Skeletal muscle tissue (tissue), 4 donors: ENCODE data around the gene PRPF40A. TPM values are rescaled to one million over a fixed set of nuclear protein-coding genes. Genes with fewer than 3 reads are reported as not detected.

Source experiments
- H3K27ac ChIP-seq: one replicate; pipeline ENCODE4 v1.7.0; 2013; ENCODE audit warnings: mild to moderate bottlenecking, low read depth, low read length, inconsistent platforms
- H3K27me3 ChIP-seq, 3 donors: one replicate each; pipeline ENCODE4 v1.7.0; 2013; ENCODE audit warnings: low read length in 3 of 3; ENCODE audit not compliant: control insufficient read depth in 3 of 3, insufficient read depth in 3 of 3
- H3K36me3 ChIP-seq, 3 donors: one replicate each; pipeline ENCODE4 v1.7.0; 2013; ENCODE audit warnings: low read length in 3 of 3; ENCODE audit not compliant: control insufficient read depth in 3 of 3, insufficient read depth in 3 of 3
- H3K4me1 ChIP-seq, 3 donors: one replicate each; pipeline ENCODE4 v1.7.0; 2013; ENCODE audit warnings: low read length in 3 of 3, mild to moderate bottlenecking in 3 of 3; ENCODE audit not compliant: control insufficient read depth in 3 of 3, insufficient read depth in 3 of 3
- H3K4me3 ChIP-seq, 3 donors: one replicate each; pipeline ENCODE4 v1.7.0; 2013; ENCODE audit warnings: low read length in 3 of 3
- H3K9ac ChIP-seq, 3 donors: one replicate each; pipeline ENCODE4 v1.7.0; 2013; ENCODE audit warnings: low read length in 3 of 3, mild to moderate bottlenecking in 3 of 3, moderate library complexity in 2 of 3, low read depth in 1 of 3
- H3K9me3 ChIP-seq, 3 donors: one replicate each; pipeline ENCODE4 v1.7.0; 2013; ENCODE audit warnings: low read length in 3 of 3; ENCODE audit not compliant: control insufficient read depth in 3 of 3
- total RNA-seq: library from RNA; depleted of rRNA; stranded (reverse); fragments of >200 nt; gene quantifications from one replicate; pipeline ENCODE4 v1.2.3, GENCODE V29; 2014
- donor health status: Osteomylitis.

Gene PRPF40A
- total RNA-seq, 1 donor from 2014 or later = 34.4 TPM

- H3K4me3 ChIP-seq = no peak overlapping the region
- peaks cover 9 to 32% (median 25%) of the 10 kb centered on the region in 3 donors for H3K4me1 ChIP-seq
- H3K9ac ChIP-seq = no peak overlapping the region
- H3K36me3 ChIP-seq = peaks cover 0 to 18% (median 10%) of the 10 kb centered on the region in 3 donors
- H3K27ac ChIP-seq = no peak overlapping the region
- no peaks in the 10 kb centered on the region for H3K27me3 ChIP-seq
- no peaks in the 10 kb centered on the region for H3K9me3 ChIP-seq
Observed at GRCh38 chr2:152613235-152613634, 104.0 kb downstream of the PRPF40A start.

- Histone ChIP-seq H3K9me3 (no peaks in the 10 kb centered on the region), H3K36me3 (peaks cover 0 to 9% (median 0%) of the 10 kb centered on the region in 3 donors), H3K27ac (peak overlapping the region; percentile 72), H3K27me3 (no peaks in the 10 kb centered on the region), H3K4me3 (no peak overlapping the region), H3K9ac (no peak overlapping the region), H3K4me1 (peaks cover 14 to 40% (median 23%) of the 10 kb centered on the region in 3 donors)
Observed at GRCh38 chr2:152611458-152612231, 105.6 kb downstream of the PRPF40A start.

GRCh38 chr2:152609699-152610098, 107.6 kb downstream of the PRPF40A start:
- peaks cover 0 to 3% (median 0%) of the 10 kb centered on the region in 3 donors for H3K36me3 ChIP-seq
- H3K9ac ChIP-seq = no peak overlapping the region
- H3K27me3 ChIP-seq = no peaks in the 10 kb centered on the region
- peaks cover 8 to 34% (median 21%) of the 10 kb centered on the region in 3 donors for H3K4me1 ChIP-seq
- H3K9me3 ChIP-seq = no peaks in the 10 kb centered on the region
- no peak overlapping the region for H3K4me3 ChIP-seq
- no peak overlapping the region for H3K27ac ChIP-seq

DNA sequence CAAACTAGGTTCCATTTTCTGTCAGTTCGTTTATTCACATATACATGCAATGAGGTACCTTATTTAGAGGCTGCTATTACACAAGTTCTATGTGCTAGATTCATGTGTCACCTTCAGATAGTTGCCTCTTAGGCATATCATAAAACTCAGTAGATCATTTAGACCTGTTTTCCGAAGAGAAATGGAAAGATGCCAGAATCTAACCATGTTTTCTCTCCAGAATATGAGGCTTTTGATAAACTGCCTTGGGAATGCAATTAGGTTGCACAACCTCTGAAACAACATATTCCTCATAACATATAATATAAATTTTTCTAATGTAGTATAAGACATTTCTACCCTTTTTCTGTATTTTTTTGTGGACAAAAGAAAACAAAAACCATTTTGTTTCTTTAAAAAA, 108.1 kb downstream of the PRPF40A start:
- no peaks in the 10 kb centered on the region for H3K9me3 ChIP-seq
- peaks cover 8 to 34% (median 21%) of the 10 kb centered on the region in 3 donors for H3K4me1 ChIP-seq
- no peak overlapping the region for H3K9ac ChIP-seq
- H3K27me3 ChIP-seq = no peaks in the 10 kb centered on the region
- H3K4me3 ChIP-seq = no peak overlapping the region
- peaks cover 0 to 3% (median 0%) of the 10 kb centered on the region in 3 donors for H3K36me3 ChIP-seq
- H3K27ac ChIP-seq = no peak overlapping the region

- Histone ChIP-seq H3K9me3 (no peaks in the 10 kb centered on the region), H3K27ac (no peak overlapping the region), H3K27me3 (no peaks in the 10 kb centered on the region), H3K4me3 (no peak overlapping the region), H3K4me1 (peaks cover 8 to 31% (median 21%) of the 10 kb centered on the region in 3 donors), H3K9ac (no peak overlapping the region), H3K36me3 (peaks cover 0 to 3% (median 0%) of the 10 kb centered on the region in 3 donors)
Observed at GRCh38 chr2:152607793-152608300, 109.4 kb downstream of the PRPF40A start.

DNA sequence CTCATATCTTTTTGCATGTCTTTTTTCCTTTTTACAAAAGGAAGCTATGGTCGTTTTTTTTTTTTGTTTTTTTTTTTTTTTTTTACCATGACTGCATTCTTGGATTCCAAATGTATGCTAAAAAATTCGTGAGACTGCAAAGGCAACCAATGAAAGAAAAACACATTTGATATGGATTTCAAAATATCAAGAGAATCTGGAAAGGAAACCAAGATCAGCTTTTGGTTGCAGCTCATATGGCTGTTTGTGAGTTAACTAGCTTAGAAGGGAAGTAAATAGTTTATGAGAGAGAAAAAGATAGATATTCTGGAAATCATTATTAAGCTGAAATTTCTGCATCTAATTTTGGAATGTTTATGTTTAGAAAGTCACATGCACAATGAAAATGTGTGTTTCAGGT, 110.3 kb downstream of the PRPF40A start:
- Histone ChIP-seq H3K27me3 (no peaks in the 10 kb centered on the region), H3K9me3 (no peaks in the 10 kb centered on the region), H3K9ac (no peak overlapping the region), H3K4me3 (no peak overlapping the region), H3K4me1 (peaks cover 8 to 24% (median 16%) of the 10 kb centered on the region in 3 donors), H3K36me3 (peaks cover 0 to 3% (median 0%) of the 10 kb centered on the region in 3 donors), H3K27ac (no peak overlapping the region)

- Histone ChIP-seq H3K9me3 (no peaks in the 10 kb centered on the region), H3K36me3 (peaks cover 0 to 3% (median 0%) of the 10 kb centered on the region in 3 donors), H3K27me3 (no peaks in the 10 kb centered on the region), H3K27ac (no peak overlapping the region), H3K4me1 (peaks cover 5 to 18% (median 11%) of the 10 kb centered on the region in 3 donors), H3K4me3 (no peak overlapping the region), H3K9ac (no peak overlapping the region)
Observed at GRCh38 chr2:152606081-152606480, 111.2 kb downstream of the PRPF40A start.

- H3K27me3 ChIP-seq = no peaks in the 10 kb centered on the region
- H3K4me3 ChIP-seq = no peak overlapping the region
- peaks cover 16 to 34% (median 17%) of the 10 kb centered on the region in 3 donors for H3K4me1 ChIP-seq
- peaks cover 0 to 3% (median 0%) of the 10 kb centered on the region in 3 donors for H3K36me3 ChIP-seq
- H3K27ac ChIP-seq = no peak overlapping the region
- H3K9me3 ChIP-seq = no peaks in the 10 kb centered on the region
- no peak overlapping the region for H3K9ac ChIP-seq
Observed at GRCh38 chr2:152603166-152603565, 114.1 kb downstream of the PRPF40A start.

GRCh38 chr2:152602750-152603149, 114.5 kb downstream of the PRPF40A start:
- no peak overlapping the region for H3K9ac ChIP-seq
- H3K36me3 ChIP-seq = peaks cover 0 to under 1% (median 0%) of the 10 kb centered on the region in 3 donors
- peaks cover 14 to 29% (median 17%) of the 10 kb centered on the region in 3 donors for H3K4me1 ChIP-seq
- no peaks in the 10 kb centered on the region for H3K9me3 ChIP-seq
- H3K27ac ChIP-seq = no peak overlapping the region
- no peak overlapping the region for H3K4me3 ChIP-seq
- no peaks in the 10 kb centered on the region for H3K27me3 ChIP-seq
